Stimulated activated CD8-positive, alpha-beta memory T cell treated with anti-CD3 and anti-CD28 coated beads, Interleukin-7, amount 100 ng/mL, for 4 hours (primary cell): ENCODE results near the gene LACC1.

ENCODE experiments used
- DNase-seq, 2 donors: peaks; one replicate each; pipeline ENCODE4 v3.0.0-alpha.2; 2020; ENCODE audit warnings: low read depth in 2 of 2

Gene LACC1

DNA sequence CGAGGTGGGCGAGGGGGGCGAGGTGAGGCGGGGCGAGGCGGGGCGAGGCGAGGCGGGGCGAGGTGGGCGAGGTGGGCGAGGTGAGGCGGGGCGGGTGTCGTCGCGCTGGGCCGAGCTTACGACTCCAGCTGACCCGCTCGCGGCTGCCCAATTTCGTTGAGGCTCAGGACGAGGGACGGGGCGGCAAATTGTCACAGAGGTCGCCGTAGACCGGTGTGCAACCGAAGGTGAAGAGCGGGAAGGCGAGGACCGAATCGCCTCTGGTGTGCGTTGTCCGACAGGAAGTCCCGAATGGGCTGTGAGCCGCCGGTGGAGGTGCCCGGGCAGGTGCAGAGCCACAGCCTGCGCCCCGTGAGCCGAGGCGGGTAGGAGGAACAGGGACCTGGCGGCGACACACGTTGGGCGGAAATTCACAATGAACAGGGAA, at the start of gene LACC1:
TSS of gene LACC1 (plus strand) at position 150 of the 427 bp plus-strand sequence. CDS start 1,082 bp downstream, outside the sequence.
- DNase-seq = peak in 1 of 2 donors; percentile 63

DNA sequence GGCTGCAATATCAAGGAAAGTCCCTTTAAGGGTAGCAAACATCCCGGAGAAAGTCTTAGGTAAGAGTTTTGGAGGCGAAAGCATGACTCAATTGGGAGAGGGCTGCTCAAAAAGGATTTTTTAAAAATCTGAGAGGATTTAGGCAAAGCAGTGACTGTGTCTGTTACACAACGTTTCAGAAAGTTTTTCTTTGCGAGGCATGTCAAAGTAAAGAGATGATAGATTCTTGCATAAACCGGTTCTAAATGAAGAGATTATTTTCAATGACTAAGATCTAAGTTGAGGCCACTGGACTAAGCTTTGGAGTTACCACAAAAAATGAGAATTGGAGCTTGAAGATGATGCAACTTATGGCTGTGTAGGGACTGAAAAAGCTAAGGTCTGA, 49.2 kb upstream of the LACC1 start:
- no peak for DNase-seq

DNA sequence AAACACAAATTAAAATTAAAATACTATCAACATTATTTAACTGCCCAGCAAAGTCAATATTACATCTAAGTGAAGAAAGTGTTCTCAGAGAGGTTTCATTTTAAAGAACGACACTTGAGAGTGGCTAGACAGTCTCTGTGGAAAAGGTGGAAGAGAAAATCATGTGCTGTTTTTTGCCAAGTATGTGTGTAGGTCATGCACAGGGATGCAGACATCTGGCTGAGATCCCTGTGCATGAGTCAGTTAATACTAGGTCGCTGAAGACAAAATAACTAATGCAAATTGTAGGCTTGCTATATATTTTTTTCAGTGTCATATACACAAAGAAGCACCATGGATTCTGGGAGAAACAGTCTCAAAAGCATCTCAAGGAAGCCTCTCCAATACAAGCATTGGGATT, 48.6 kb upstream of the LACC1 start:
- no peak for DNase-seq

DNA sequence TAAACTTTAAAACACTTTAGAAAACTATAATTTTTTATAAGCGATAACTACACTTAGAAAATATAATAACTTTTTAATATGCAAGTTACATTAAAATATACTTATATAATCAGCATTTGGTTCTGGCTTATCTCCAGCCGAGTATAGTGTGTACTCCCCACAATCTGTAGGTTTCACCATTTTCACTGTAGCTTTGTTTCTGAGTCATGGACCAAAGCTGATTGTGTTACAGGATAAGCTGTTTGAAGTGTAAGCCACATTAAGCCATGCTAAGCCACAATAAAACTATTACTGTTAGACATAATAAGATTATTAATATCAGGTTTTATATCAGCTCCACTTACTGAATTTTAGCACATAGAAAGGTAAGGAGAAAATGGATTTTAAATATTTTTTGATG, 44.0 kb upstream of the LACC1 start:
- DNase-seq = no peak

DNA sequence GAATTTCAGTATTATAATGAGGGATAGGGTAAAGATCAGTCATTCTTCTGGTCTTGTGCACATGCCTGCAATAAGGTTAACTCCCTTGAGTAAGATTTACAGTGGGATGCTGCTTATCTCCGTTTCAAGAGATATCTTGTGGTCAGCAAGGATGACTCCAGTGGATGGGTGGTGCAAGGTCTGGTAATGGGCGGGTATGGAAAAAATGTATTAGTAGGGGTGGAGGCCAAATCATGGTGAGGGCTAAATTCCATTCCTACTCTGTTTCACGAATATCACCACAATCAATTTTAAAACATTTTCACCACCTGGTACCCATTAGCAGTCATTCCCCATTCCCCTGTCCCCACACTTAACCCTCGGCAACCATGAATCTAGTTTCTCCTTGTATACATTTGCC, 40.8 kb upstream of the LACC1 start:
- DNase-seq = no peak

DNA sequence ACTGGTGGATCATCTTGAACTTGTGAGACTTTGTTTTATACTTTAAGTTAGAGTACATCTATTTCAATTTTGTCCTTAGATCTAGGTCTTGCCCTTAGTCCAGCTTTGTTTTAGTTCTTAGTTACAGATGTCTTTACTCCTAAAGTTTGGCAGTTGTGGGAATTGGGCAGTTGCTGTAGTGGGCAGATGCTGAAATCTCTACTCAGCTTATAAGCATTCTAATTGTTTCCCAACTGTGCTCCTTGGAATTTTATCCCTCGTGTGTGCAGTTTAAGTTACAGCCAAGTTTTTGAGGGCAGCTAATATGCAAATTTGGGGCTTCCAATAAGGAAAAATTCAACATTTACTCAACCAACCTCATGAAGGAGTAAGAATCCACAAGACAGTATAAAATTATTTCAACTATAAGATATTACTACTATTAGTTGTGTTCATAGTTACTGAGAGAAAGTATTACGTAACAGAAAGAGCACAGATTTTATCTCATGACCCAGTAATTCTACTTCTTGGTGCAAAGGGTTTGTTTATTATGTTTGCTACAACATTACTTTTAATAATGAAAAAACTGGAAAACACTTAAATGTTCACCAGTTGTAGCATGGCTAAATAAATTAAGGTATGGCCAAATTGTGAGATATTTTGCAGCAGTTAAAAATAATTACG, 33.1 kb upstream of the LACC1 start:
- no peak for DNase-seq

DNA sequence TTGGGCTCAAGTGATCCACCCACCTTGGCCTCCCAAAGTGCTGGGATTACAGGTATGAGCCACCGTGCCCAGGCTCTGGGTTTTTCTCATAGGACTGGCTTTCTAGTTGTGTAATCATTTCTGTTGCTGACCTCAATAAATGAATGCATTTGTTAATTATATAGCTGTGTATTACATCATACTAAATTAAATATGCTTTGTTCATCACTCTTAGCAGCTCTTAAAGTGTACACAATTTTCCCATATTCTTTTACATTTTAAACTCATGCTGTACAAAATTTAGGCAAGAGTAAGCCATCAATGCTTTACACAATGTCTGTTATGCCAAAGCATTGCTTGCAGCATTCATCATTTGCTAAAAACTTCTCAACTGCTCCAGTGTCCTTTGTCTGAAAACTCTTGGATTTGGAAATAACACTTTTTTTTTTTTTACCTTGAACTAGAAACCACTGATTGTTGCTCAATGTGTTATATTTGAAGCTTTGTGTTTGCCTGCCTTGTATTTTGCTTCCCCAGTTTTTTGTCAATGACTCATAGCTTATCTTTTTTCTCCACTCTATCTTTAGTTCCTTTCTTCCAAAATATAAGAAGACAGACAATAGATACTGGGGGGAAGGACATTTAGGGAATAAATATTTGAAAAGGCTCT, 31.6 kb upstream of the LACC1 start:
- no peak for DNase-seq

DNA sequence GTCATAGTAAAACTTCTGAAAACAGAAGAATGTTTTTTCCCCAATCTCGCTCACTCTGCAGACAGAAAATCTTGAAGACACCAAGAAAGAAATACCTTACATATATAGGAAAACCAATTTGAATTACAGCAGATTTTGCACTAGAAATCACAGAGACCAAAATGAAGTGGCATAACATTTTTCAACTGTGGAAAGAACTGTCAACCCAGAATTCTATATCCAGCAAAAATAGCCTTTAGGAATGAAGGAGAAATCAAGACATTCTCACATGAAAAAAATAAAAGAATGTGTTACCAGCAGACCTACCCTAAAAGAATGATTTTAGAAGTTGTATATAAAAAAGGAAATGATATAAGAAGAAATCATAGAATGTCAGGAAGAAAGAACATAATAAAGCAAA, 28.8 kb upstream of the LACC1 start:
- DNase-seq = no peak

DNA sequence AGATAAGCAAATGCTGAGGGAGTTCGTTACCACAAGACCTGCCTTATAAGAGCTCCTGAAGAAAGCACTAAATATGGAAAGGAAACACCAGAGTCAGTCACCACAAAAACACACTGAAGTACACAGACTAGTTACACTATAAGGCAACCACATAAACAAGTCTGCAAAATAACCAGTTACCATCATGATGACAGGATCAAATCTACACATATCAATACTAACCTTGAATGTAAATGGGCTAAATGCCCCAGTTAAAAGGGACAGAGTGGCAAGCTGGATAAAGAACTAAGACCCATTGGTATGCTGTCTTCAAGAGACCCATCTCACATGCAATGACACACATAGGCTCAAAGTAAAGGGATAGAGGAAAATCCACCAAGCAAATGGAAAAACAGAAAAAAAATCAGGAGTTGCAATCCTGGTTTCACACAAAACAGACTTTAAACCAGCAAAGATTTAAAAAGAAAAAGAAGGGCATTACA, 26.7 kb upstream of the LACC1 start:
- DNase-seq = no peak

DNA sequence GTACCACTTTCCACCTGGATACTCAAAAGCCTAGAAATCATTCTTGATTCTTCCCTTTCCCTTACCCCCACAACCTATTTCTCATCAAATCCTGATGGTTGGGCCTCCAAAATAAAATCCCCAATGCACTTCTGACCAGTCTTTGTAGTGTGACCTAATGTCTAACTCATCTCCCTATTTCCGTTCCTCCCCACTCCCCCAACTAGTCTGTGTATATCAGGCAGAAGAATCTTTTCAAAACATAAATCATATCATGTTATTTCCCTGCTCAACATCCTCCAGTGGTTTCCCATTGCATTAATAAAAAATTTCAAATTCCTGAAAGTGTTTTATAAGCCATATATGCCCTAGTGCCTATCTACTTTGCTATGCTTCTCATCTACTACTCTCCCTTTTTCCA, 17.8 kb upstream of the LACC1 start:
- DNase-seq = no peak

DNA sequence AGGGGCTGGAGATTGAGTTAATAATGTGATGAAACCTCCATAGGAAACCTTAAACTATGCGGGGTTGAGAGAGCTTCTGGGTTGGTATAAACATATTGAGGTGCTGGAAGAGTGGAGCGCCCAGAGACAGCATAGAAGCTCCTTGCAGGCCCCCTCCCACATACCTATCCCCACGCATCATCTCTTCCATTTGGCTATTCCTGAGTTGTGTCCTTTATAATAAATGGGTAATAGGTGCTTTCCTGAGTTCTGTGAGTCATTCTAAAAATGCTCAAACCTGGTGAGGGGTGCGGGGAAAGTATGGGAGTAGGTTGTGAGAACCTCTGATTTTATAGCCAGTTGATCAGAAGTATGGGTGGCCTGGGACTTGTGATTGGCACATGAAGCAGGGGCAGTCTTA, 14.8 kb upstream of the LACC1 start:
- no peak for DNase-seq

DNA sequence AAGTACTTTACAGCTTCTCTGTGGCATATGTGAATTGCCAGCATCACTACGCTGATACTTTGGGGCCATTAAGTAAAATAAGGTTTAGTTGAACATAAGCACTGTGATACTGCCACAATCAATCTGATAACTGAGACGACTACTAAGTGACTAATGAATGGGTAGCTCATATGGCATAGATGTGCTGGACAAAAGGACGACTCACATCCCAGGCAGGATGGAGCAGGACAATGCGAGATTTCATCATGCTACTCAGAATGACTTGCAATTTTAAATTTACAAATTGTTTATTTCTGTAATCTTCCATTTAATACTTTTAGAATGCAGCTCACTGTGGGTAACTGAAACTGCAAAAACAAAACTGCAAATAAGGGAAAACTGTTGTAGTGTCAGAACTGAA, 13.8 kb upstream of the LACC1 start:
- DNase-seq = no peak

DNA sequence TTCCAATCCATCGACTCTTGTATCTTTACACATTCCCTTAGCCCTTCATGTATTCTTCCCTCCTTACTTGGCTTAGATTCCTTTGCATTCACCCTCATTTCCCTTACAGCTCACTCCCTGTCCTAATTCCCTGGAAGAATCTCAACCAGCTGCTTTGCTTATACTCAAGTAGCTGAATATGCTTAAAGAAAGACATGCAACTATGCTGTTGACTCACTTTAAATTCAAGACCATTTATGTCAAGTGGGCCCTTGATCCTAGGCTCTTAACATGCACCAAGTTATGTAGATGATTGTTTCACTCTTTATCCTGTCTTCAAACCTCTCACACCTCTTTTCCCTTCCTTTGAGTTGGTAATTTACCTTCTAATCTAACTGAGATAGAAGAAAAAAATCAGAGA, 7.5 kb upstream of the LACC1 start:
- DNase-seq = no peak

DNA sequence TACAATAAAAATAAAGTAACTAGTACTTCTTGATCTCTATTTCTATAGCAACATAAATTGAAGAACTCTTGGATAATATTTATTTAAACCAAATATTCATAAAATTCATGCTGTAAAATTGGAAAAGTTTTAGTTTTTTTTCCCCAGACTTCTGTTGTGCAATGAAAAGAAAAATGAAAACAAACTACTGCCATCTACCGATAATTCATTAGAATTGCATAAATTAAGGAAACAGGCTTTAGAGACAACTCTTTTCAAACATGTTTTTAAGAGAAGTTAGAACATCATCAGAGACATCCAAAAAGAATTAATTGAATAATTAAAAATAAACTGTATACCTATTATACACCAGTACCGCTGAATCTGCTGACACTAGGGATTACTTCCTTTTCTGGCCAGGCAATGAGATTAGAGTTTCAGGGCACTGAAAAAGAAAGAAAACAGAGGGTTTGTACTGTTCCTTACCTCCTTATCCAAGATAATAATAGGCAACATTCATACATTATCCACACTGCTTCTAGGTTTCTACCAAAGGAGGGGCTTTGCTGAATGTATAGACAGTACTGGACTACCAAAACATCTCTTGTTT, 5.1 kb upstream of the LACC1 start:
- no peak for DNase-seq

DNA sequence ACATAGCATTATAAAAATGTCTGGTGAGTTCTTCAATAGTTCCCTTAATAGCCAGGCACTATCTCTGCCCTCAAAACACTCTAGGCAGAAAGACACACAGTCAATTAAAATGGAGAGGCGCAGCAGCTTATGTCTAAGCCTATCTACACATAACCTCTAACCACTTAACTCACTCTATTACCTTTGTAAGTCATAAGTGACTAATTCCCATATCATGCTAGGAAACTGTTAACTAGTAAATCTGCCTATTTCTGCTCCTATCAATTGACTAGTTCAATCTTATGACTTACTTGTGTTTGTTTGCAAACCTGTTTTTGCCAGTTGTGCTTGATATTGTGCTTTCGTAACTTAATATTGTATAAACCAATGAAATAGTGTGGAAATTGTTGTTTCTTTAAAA, 3.3 kb upstream of the LACC1 start:
- DNase-seq = no peak

DNA sequence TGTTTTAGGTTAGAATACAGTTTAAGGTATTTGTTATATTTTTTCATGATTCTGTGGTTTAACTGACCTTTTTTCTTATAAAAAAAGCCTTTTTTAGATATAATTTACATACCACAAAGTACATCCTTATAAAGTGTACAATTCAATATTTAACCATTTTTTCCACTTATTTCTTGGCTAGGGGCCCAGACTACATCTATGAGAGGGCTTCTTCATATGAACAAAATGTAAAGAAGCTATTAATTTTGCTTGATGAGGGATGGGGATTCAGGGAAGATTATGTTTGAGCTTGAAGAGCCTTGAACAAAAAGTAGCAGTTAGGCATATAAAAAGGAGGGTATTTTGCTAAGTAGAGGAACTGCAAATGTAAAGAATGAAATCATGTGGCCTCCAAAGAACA, 2.4 kb upstream of the LACC1 start:
- DNase-seq = no peak

DNA sequence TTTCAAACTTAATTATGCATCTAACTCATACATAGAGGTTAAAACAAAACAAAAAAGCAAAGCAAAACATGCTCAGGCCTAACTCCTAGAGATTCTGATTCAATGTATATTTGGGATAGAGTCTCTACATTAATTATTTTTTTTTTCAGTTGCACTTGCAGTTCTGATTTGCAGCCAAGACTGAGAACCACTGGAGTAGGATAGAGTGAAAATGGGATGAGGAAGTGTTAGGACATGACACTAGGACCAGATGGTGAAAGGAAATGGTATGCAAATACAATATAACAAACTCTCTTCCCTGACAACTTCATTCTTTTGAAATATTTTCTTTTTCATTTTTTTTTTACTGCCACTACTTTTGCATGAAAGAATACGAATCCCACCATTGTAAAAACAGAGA, 1.9 kb upstream of the LACC1 start:
- no peak for DNase-seq

DNA sequence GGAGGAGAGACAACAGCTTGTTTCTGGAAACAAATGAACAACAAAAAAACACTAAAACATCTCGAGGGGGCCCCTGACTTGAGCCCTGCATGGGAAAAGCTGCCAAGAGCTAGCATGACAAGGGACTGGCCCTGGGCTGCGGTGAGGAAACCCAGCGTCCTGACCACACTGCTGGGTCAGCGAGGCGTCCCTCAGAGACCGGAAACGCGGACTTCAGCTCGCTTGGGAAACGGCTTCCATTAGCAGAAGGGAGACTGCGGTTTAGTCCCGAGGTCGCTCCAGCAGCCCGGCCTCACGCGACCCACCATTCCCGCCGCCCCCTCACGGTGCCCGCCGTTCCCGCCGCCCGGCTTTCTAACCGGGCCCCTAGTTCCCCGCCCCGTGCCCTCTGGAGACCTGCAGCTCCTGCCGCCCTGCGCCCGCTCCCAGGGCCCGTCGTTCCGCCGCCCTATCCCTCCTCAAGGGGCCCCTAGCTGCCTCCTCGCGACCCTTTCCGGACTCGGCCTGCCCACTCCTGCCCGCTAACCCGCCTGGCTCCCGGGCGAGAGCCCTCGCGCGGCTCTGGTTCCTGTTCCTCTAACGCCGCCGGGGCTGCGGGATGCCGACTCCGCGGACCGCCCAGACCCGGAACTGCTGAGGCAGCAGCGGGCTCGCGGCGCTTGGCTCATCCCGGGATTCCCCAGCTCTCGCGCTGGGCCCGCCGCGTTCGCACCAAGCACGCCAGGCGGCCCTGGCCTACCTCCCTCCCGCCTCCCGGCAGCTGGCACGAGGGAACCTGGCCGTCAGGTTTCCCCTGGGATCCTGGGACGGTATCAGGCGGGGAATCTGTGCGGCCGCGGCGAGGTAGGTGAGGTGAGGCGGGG, 581 bp upstream of the LACC1 start, which contains the start of gene CCDC122:
TSS of gene CCDC122 (minus strand) at position 849 of the 863 bp plus-strand sequence. CDS start 10,364 bp downstream, outside the sequence.
- peak; percentile 39 to 71 for DNase-seq

DNA sequence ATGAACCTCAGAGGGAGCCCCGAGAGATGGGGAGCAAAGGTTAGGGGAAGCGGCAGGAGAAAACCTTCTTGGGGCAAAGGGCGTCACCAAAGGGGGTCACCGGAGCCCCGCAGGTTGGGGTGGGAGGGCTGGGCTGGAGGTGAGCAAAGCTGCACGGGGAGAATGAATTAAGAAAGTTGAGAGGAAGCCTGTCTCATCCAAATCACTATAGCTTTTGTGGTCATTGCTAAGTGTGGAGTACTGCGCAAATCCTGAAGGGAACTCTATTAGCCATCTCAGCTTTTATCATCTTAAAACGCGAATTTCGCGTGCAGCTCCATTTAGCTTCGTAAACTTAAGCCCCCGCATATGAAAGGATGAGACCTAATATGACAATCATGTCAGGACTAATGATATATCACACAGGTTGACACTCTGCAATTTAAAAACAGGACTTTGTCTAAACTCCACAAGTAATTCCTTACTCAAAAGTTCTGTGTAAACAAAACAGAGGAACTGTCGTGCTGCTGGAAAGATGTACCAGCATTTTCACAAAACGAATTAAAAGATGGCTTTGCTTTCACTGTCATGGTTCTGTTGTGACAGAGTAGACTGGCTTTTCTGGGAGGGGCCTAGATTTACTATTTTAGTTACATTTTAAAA, 631 bp downstream of the LACC1 start:
- no peak for DNase-seq

DNA sequence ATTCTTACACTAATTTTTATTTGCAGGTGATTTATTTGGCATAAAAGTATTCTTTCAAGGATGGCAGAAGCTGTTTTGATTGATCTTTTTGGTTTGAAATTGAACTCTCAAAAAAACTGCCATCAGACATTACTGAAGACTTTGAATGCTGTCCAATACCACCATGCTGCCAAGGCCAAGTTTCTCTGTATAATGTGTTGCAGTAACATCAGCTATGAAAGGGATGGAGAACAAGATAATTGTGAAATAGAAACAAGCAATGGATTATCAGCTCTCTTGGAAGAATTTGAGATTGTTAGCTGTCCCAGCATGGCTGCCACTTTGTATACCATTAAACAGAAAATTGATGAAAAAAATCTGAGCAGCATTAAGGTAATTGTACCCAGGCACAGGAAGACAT, 1.2 kb downstream of the LACC1 start:
- no peak for DNase-seq

DNA sequence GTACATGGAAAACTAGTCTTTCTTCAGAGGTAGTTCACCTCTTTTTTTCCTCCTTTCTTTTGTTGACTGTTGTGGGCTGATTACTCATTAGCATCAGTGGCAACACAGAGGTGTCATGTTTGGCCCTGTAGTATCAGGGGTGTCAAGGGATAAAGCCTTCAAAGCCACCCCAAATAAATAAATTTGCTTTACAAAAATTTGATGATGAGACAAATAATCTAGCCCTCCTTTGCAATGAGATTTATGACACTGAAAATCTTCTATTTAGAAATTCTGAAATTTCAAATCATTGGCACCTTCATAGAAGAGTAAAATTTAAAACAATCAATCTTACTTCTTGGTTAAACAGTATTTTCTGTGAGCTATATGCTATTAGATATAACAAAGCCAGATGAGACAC, 1.9 kb downstream of the LACC1 start:
- DNase-seq = no peak

DNA sequence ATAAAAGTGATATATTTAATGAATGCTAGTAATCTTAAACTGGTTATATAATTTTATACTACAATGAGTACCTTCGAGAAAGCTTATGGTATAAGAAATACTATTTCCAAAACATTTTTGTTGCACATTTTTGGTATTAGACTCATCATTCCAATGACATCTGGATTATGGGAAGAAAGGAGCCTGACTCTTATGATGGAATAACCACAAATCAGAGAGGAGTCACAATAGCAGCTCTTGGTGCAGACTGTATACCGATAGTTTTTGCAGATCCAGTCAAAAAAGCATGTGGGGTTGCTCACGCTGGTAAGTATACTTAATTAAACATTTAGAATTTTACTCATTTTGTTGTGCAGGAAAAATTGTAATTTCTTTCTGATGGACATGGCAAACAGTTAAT, 3.9 kb downstream of the LACC1 start:
- DNase-seq = no peak
